ENCODE measurements around the gene IL27RA.

The IL27RA gene

DNA sequence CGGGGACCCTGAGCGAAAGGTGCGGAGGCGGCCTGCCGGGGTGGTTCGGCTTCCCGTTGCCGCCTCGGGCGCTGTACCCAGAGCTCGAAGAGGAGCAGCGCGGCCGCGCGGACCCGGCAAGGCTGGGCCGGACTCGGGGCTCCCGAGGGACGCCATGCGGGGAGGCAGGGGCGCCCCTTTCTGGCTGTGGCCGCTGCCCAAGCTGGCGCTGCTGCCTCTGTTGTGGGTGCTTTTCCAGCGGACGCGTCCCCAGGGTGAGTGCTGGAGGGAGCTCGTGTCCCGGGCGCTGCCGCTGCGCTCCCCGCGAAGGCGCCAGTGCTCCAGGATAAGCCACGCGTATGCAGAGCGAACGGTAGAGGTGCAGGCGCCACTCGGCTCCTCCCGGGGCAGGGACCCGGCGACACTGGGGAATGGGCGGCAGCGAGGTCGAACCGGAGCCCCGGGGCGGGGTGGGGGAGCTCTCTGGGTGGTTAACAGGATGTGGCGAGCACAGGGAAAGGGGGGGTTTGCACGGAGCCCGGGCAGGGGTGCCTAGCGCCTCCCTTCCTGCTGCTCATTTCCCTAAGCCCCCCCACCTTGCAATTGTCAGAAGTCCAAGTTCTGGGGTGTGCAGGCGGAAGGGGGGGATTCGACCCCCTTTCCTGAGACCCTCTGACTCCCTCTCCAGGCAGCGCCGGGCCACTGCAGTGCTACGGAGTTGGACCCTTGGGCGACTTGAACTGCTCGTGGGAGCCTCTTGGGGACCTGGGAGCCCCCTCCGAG, at the start of gene IL27RA:
IL27RA (plus strand) TSS at position 44 of the 762 bp plus-strand sequence; CDS start at position 155, 111 bp downstream.
- in situ Hi-C loops (cut with HindIII; ENCODE audit: low pct_unique_long_range_greater_than_20kb, low sequenced_read_pairs), result no loop called here
- peak; percentile 53 to 56 for DNase-seq (ENCODE audit: low read depth in 1 of 2, low spot score in 1 of 2)
- TF ChIP-seq JUND (IDR thresholded peaks at IDR 0.05; ENCODE audit: low read depth), result no peak

DNA sequence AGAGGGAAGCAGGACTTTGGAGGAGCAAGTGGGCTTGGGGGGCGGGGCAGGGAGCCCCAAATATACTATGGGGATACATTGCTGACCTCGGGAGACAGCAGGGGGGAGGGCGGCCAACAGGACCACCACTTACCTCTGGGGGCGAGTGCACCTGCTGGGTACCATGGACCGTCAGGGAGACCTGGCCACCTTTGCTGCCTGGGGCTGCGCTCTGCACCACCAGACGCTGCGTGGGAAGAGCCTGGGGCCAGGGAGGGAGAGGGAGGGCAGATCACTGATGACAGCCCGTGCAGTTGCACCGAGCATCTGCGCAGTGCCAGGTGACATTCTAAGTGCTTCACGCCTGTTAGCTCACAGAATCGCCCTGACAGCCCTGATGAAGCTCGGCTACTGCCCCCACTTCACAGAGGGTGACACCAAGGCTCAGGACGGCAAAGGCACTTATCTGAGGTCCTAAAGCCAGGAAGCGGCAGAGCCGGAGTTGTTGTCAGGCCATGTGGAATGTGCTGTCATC, 49.5 kb upstream of the IL27RA start:
- no peak for TF ChIP-seq JUND (IDR thresholded peaks at IDR 0.05; ENCODE audit: low read depth)
- in situ Hi-C loops (cut with HindIII; ENCODE audit: low pct_unique_long_range_greater_than_20kb, low sequenced_read_pairs), result no loop called here
- no peak for DNase-seq (ENCODE audit: low read depth in 1 of 2, low spot score in 1 of 2)

DNA sequence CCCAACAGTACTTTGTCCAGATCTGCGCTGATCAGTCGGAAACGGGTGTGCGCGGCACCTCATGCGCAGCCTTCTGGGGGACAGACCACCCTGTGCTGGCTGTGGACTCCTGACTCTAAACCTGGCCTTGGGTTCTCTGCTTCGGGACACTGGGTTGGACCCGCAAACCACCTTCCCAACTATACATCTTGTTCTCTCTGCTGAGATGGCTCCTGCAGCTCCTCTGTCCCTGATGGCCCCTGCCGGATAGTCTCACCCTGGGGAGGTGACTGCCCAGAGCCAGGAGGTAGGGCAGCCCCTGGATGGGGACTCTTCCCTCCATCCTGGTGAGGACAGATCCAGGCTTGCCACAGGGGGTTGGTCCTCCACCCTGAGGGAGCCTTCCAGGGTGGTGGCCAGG, 48.8 kb upstream of the IL27RA start:
- no peak for TF ChIP-seq JUND (IDR thresholded peaks at IDR 0.05; ENCODE audit: low read depth)
- DNase-seq (ENCODE audit: low read depth in 1 of 2, low spot score in 1 of 2), result no peak
- in situ Hi-C loops (cut with HindIII; ENCODE audit: low pct_unique_long_range_greater_than_20kb, low sequenced_read_pairs), result no loop called here

- no peak for DNase-seq (ENCODE audit: low read depth in 1 of 2, low spot score in 1 of 2)
These were observed 48.2 kb upstream of the IL27RA start for GRCh38 chr19:13983213-13983889.

DNA sequence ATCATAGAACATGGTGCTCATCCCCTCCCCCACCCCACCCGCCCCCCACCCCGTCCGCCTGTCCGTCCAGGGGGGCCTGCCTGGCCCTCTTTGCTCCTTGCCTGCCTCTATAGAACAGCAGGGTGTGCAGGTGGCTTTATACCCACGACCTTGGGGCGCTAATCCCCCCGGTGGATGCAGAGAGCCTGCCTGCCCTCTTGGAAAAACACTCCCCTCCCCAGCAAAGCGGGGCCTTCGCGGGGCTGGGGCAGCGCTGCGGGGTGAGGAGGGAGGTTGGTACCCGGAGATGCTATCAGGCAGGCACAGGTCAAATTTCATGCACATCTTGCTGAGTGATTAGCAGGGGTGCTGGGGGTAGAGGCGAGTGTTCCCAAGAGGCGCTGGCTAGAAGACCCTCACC, 47.4 kb upstream of the IL27RA start:
- no peak for TF ChIP-seq JUND (IDR thresholded peaks at IDR 0.05; ENCODE audit: low read depth)
- in situ Hi-C loops (cut with HindIII; ENCODE audit: low pct_unique_long_range_greater_than_20kb, low sequenced_read_pairs), result no loop called here
- DNase-seq (ENCODE audit: low read depth in 1 of 2, low spot score in 1 of 2), result no peak

More at GRCh38 chr19:13983213-13983889, 48.2 kb upstream of the IL27RA start:
- in situ Hi-C loops (cut with HindIII; ENCODE audit: low pct_unique_long_range_greater_than_20kb, low sequenced_read_pairs), result no loop called here
- no peak for TF ChIP-seq JUND (IDR thresholded peaks at IDR 0.05; ENCODE audit: low read depth)

DNA sequence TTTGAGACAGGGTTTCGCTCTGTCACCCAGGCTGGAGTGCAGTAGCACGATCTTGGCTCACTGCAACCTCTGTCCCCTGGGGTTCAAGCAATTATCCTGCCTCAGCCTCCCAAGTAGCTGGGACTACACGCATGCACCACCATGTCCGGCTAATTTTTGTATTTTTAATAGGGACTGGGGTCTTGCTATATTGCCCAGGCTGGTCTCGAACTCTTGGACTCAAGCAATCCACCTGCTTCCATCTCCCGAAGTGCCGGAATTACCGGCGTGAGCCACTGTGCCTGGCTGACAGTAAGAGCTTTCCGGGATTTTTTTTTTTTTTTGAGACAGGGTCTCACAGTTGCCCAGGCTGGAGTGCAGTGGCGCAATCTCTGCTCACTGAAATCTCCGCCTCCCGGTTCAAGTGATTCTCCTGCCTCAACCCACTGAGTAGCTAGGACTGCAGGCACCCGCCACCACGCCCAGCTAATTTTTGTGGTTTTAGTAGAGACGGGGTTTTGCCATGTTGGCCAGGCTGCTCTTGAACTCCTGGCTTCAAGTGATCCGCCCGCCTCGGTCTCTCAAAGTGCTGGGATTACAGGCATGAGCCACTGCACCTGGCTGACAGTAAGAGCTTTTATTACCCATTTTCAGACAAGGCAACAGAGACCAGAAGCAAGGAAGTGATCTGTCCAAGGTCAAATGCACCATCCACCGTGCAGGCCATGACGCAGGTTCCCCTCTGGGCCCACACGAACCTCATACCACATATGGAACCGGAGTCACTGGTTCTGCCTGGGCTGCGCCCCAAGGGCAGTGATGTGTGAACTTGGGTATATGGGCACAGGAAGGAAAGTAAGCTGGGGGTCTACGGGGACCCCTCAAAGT, 46.5 kb upstream of the IL27RA start:
- DNase-seq (ENCODE audit: low read depth in 1 of 2, low spot score in 1 of 2), result no peak
- no peak for TF ChIP-seq JUND (IDR thresholded peaks at IDR 0.05; ENCODE audit: low read depth)

DNA sequence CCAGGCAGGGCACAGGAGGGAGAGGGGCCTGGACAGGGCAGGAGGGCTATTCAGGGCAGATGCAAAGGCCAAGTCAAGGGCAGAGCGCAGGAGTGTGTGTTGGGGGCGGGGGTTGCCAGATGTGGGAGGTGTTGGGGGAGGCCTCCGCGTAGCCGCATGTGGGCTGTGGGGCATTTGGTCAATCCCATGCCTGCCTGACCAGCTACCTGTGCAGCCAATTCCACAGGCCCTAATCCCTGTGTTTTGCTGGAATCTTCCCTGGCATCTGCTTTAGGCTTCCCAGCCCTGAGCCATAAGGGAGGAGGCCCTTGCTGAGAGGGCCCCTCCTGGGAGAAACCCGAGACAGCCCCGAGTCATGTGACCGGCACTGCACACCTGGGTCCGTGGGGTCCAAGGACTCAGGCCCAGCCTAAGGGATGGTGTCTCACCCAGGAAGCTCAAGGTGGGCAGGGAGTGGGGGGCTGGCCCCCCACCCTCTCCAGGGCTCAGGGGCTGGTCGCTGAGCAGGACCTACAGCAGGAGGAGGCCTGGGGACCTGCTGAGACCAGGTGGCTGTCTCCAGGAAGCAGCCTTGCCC, 45.7 kb upstream of the IL27RA start:
- in situ Hi-C loops (cut with HindIII; ENCODE audit: low pct_unique_long_range_greater_than_20kb, low sequenced_read_pairs), result no loop called here

More for the DNA sequence above, 46.5 kb upstream of the IL27RA start:
- in situ Hi-C loops (cut with HindIII; ENCODE audit: low pct_unique_long_range_greater_than_20kb, low sequenced_read_pairs), result no loop called here

DNA sequence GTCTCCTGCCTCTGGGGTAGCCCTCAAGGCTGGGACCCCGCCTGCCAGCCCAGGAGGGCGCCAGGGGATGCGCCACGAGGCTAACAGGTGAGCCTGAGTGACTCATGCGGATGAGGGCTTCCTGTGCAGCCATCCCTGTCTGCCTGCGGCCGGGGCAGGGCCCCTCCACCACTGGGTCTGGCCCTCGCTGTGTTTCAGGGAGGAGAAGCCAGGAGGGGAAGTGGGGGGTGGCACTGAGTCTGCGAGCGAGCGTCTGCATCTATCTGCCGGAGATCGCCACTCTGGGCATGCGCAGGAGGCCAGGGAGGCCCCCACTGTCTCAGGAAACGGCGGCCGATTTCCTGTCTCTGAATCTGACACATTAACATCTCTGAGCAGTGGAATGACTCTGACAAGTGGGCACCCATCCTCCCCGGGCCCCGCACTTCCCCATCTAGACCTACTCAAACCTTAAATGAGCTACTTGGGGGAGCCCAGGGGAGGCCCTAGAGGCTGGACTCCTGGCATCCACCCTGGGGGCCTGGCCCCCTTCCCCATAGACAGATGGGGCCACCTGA, 45.1 kb upstream of the IL27RA start:
- DNase-seq (ENCODE audit: low read depth in 1 of 2, low spot score in 1 of 2), result no peak
- TF ChIP-seq JUND (IDR thresholded peaks at IDR 0.05; ENCODE audit: low read depth), result no peak
- in situ Hi-C loops (cut with HindIII; ENCODE audit: low pct_unique_long_range_greater_than_20kb, low sequenced_read_pairs), result no loop called here

More for the DNA sequence above, 45.7 kb upstream of the IL27RA start:
- no peak for DNase-seq (ENCODE audit: low read depth in 1 of 2, low spot score in 1 of 2)
- no peak for TF ChIP-seq JUND (IDR thresholded peaks at IDR 0.05; ENCODE audit: low read depth)

GRCh38 chr19:13987101-13987890, 44.3 kb upstream of the IL27RA start:
- DNase-seq (ENCODE audit: low read depth in 1 of 2, low spot score in 1 of 2), result peak in 1 of 2 experiments; percentile 28
- no peak for TF ChIP-seq JUND (IDR thresholded peaks at IDR 0.05; ENCODE audit: low read depth)

GRCh38 chr19:13989487-13989886, 42.1 kb upstream of the IL27RA start:
- TF ChIP-seq JUND (IDR thresholded peaks at IDR 0.05; ENCODE audit: low read depth), result no peak
- no peak for DNase-seq (ENCODE audit: low read depth in 1 of 2, low spot score in 1 of 2)
- in situ Hi-C loops (cut with HindIII; ENCODE audit: low pct_unique_long_range_greater_than_20kb, low sequenced_read_pairs), result no loop called here

More at GRCh38 chr19:13987101-13987890, 44.3 kb upstream of the IL27RA start:
- in situ Hi-C loops (cut with HindIII; ENCODE audit: low pct_unique_long_range_greater_than_20kb, low sequenced_read_pairs), result no loop called here

- in situ Hi-C loops (cut with HindIII; ENCODE audit: low pct_unique_long_range_greater_than_20kb, low sequenced_read_pairs), result no loop called here
- DNase-seq (ENCODE audit: low read depth in 1 of 2, low spot score in 1 of 2), result no peak
- TF ChIP-seq JUND (IDR thresholded peaks at IDR 0.05; ENCODE audit: low read depth), result no peak
These were observed 41.5 kb upstream of the IL27RA start for GRCh38 chr19:13990085-13990484.
